Body of pancreas (tissue), 4 donors: ENCODE results near the gene THAP7.

Experiments
- POLR2A ChIP-seq, 3 donors: fragments of 450-650 bp; IDR thresholded peaks; one replicate each; pipeline ENCODE4 v1.6.1; 2016; ENCODE audit warnings: antibody characterized with exemption in 3 of 3, mild to moderate bottlenecking in 2 of 3
- TF ChIP-seq, protein P1 (sequence below), 7 experiments: fragments of 450-650 bp in 4 of 7; fragments of 200-600 bp in 3 of 7; sonication (generic) in 3 of 7; IDR thresholded peaks; one replicate each; pipeline ENCODE4 v1.5.1; 2016 to 2019; ENCODE audit warnings: antibody characterized with exemption in 7 of 7

DNA sequence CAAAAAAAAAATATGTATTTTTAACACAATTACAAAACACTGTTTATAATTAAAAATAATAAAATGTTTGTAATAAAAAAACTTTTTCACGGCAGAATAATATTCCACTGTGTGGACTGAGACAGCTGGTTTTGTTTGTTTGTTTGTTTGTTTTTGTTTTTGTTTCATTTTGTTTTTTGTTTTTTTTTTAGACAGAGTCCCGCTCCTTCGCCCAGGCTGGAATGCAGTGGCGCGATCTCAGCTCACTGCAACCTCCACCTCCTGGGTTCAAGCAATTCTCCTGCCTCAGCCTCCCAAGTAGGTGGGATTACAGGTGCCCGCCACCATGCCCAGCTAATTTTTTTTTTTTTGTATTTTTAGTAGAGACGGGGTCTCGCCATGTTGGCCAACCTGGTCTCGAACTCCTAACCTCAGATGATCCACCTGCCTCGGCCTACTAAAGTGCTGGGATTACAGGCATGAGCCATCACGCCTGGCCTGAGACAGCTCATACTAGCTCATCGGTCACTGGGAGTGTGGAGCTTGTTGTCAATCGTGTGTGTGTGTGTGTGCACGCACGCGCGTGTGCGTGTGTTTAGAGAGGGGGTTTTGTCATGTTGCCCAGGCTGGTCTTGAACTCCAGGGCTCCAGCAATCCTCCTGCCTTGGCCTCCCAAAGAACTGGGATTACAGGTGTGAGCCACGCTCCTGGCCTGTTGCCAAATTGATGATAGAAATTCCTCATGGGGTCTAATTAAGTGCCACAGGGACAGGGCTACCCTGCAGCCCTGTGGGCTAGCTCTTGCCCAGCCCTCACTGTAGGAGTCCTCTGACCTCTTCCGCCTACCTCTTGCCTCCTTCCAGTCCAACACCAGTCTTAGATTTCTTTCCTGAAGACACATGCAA, 42.1 kb downstream of the THAP7 start:
- TF ChIP-seq POLR2A (IDR thresholded peaks at IDR 0.05) = no peak
- TF ChIP-seq, protein P1, sequence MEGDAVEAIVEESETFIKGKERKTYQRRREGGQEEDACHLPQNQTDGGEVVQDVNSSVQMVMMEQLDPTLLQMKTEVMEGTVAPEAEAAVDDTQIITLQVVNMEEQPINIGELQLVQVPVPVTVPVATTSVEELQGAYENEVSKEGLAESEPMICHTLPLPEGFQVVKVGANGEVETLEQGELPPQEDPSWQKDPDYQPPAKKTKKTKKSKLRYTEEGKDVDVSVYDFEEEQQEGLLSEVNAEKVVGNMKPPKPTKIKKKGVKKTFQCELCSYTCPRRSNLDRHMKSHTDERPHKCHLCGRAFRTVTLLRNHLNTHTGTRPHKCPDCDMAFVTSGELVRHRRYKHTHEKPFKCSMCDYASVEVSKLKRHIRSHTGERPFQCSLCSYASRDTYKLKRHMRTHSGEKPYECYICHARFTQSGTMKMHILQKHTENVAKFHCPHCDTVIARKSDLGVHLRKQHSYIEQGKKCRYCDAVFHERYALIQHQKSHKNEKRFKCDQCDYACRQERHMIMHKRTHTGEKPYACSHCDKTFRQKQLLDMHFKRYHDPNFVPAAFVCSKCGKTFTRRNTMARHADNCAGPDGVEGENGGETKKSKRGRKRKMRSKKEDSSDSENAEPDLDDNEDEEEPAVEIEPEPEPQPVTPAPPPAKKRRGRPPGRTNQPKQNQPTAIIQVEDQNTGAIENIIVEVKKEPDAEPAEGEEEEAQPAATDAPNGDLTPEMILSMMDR (IDR thresholded peaks at IDR 0.05) = no peak
